SK-N-MC (cell line): ENCODE data around the gene TSPAN1.
"Not testable (repeated sequence)": the region's sequence is repeated elsewhere in the genome, so short reads cannot be mapped to it uniquely, and the experiment has no call there.

Source experiments
- DNase-seq: peaks from one replicate; pipeline ENCODE4 v3.0.0-alpha.2; 2011; ENCODE audit warnings: low read depth, low spot score
- H3K27ac ChIP-seq: fragments of 200-600 bp; sonication (generic); 2 replicates; pipeline ENCODE4 v1.5.1; 2016; ENCODE audit warnings: mixed run types
- H3K36me3 ChIP-seq: fragments of 200-600 bp; sonication (generic); 2 replicates; pipeline ENCODE4 v1.6.1; 2017; ENCODE audit warnings: antibody characterized with exemption, low read length, mixed read lengths; ENCODE audit not compliant: insufficient read depth
- H3K4me3 ChIP-seq: fragments of 200-600 bp; sonication (generic); 2 replicates; pipeline ENCODE4 v1.5.1; 2016
- H3K9ac ChIP-seq: fragments of 200-600 bp; sonication (generic); 2 replicates; pipeline ENCODE4 v1.8.0; 2017; ENCODE audit warnings: mixed run types, mixed read lengths; ENCODE audit not compliant: insufficient read length
- H3K9me3 ChIP-seq: fragments of 200-600 bp; sonication (generic); 2 replicates; pipeline ENCODE4 v1.6.1; 2017; ENCODE audit warnings: low read depth, mild to moderate bottlenecking, antibody characterized with exemption, low read length, moderate library complexity, mixed read lengths
- EZH2 ChIP-seq: fragments of 200-600 bp; sonication (generic); IDR thresholded peaks from one replicate; pipeline ENCODE4 v1.6.1; 2017; ENCODE audit warnings: antibody characterized with exemption
- FOXP2 ChIP-seq: optimal IDR thresholded peaks from 2 replicates; pipeline ENCODE3; 2011; ENCODE audit warnings: mild to moderate bottlenecking, moderate library complexity; ENCODE audit not compliant: insufficient read depth; ENCODE audit errors: extremely low read length, control extremely low read depth
- POLR2AphosphoS5 ChIP-seq: IDR thresholded peaks from 2 replicates; pipeline ENCODE4 v1.6.1; 2012; ENCODE audit warnings: mild to moderate bottlenecking, low read depth, low read length, borderline replicate concordance

The TSPAN1 gene

GRCh38 chr1:46215504-46215903, 40.6 kb downstream of the TSPAN1 start:
- no peaks in the 10 kb centered on the region for H3K9me3 ChIP-seq
- no peak overlapping the region for H3K27ac ChIP-seq
- no peak overlapping the region for H3K4me3 ChIP-seq
- no peaks in the 10 kb centered on the region for H3K36me3 ChIP-seq
- no peak for TF ChIP-seq POLR2AphosphoS5
- no peak for TF ChIP-seq FOXP2
- TF ChIP-seq EZH2 = no peak
- DNase-seq = no peak
- no peak overlapping the region for H3K9ac ChIP-seq

GRCh38 chr1:46218443-46218842, 43.6 kb downstream of the TSPAN1 start:
- Histone ChIP-seq H3K36me3 (no peaks in the 10 kb centered on the region), H3K4me3 (no peak overlapping the region), H3K9me3 (no peaks in the 10 kb centered on the region), H3K27ac (no peak overlapping the region), H3K9ac (no peak overlapping the region)
- DNase-seq = no peak
- TF ChIP-seq POLR2AphosphoS5 = no peak
- no peak for TF ChIP-seq FOXP2
- no peak for TF ChIP-seq EZH2

- no peak overlapping the region for H3K27ac ChIP-seq
- no peak for TF ChIP-seq POLR2AphosphoS5
- TF ChIP-seq FOXP2 = no peak
- no peak for TF ChIP-seq EZH2
- H3K4me3 ChIP-seq = no peak overlapping the region
- H3K36me3 ChIP-seq = no peaks in the 10 kb centered on the region
- H3K9ac ChIP-seq = no peak overlapping the region
- no peaks in the 10 kb centered on the region for H3K9me3 ChIP-seq
- DNase-seq = no peak
Observed at GRCh38 chr1:46219551-46220520, 44.9 kb downstream of the TSPAN1 start.

- Histone ChIP-seq H3K4me3 (no peak overlapping the region), H3K36me3 (no peaks in the 10 kb centered on the region), H3K9ac (no peak overlapping the region), H3K9me3 (no peaks in the 10 kb centered on the region), H3K27ac (no peak overlapping the region)
- no peak for TF ChIP-seq POLR2AphosphoS5
- TF ChIP-seq FOXP2 = no peak
- TF ChIP-seq EZH2 = no peak
- DNase-seq = no peak
Observed at GRCh38 chr1:46220808-46221207, 45.9 kb downstream of the TSPAN1 start.

- DNase-seq = no peak
- Histone ChIP-seq H3K9ac (no peak overlapping the region), H3K27ac (no peak overlapping the region)
Observed at GRCh38 chr1:46221749-46222148, 46.9 kb downstream of the TSPAN1 start.

GRCh38 chr1:46223055-46223454, 48.2 kb downstream of the TSPAN1 start:
- H3K27ac ChIP-seq, H3K9me3 ChIP-seq, H3K9ac ChIP-seq, DNase-seq, H3K4me3 ChIP-seq, H3K36me3 ChIP-seq: not testable (repeated sequence)

More at GRCh38 chr1:46221749-46222148, 46.9 kb downstream of the TSPAN1 start:
- TF ChIP-seq EZH2 (no peak), FOXP2 (no peak), POLR2AphosphoS5 (no peak)
- H3K4me3 ChIP-seq = no peak overlapping the region
- H3K36me3 ChIP-seq = no peaks in the 10 kb centered on the region
- H3K9me3 ChIP-seq = no peaks in the 10 kb centered on the region

- no peak overlapping the region for H3K4me3 ChIP-seq
- no peaks in the 10 kb centered on the region for H3K9me3 ChIP-seq
- no peak for TF ChIP-seq EZH2
- no peak for TF ChIP-seq POLR2AphosphoS5
- no peak for TF ChIP-seq FOXP2
- no peaks in the 10 kb centered on the region for H3K36me3 ChIP-seq
- no peak overlapping the region for H3K27ac ChIP-seq
- peak; percentile 59 for DNase-seq
- H3K9ac ChIP-seq = no peak overlapping the region
Observed at GRCh38 chr1:46223472-46223943, 48.6 kb downstream of the TSPAN1 start.

- no peak overlapping the region for H3K4me3 ChIP-seq
- TF ChIP-seq FOXP2 (no peak), EZH2 (no peak), POLR2AphosphoS5 (no peak)
Observed at GRCh38 chr1:46224966-46225365, 50.1 kb downstream of the TSPAN1 start.

GRCh38 chr1:46231231-46231630, 56.3 kb downstream of the TSPAN1 start:
- DNase-seq, H3K36me3 ChIP-seq, H3K9me3 ChIP-seq, H3K27ac ChIP-seq, H3K9ac ChIP-seq, H3K4me3 ChIP-seq: not testable (repeated sequence)

More at GRCh38 chr1:46224966-46225365, 50.1 kb downstream of the TSPAN1 start:
- Histone ChIP-seq H3K9me3 (no peaks in the 10 kb centered on the region), H3K9ac (no peak overlapping the region), H3K36me3 (no peaks in the 10 kb centered on the region), H3K27ac (no peak overlapping the region)
- no peak for DNase-seq
